GM23338 (cell line): ENCODE data around the gene ORAI2. TPM values are rescaled to one million over a fixed set of nuclear protein-coding genes. Genes with fewer than 3 reads are reported as not detected.

Source experiments
- ATAC-seq: fragments of 200-7000 bp; cut with Tn5 transposase; 3 replicates; pipeline ENCODE4 v1.9.1; 2020
- DNase-seq: peaks from one replicate; pipeline ENCODE4 v3.0.0-alpha.2; 2015; ENCODE audit warnings: low spot score
- H2AFZ ChIP-seq: fragments of 200-600 bp; sonication (generic); 2 replicates; pipeline ENCODE4 v1.8.0; 2016; ENCODE audit warnings: antibody characterized with exemption, mild to moderate bottlenecking, moderate library complexity
- H3F3A ChIP-seq: fragments of 200-600 bp; sonication (generic); replicated peaks from 2 replicates; pipeline ENCODE4 v1.8.0; 2017; ENCODE audit warnings: antibody characterized with exemption, mixed run types, low read depth
- H3K27ac ChIP-seq: fragments of 200-600 bp; sonication (generic); 2 replicates; pipeline ENCODE4 v1.6.1; 2016; ENCODE audit warnings: low read depth
- H3K27me3 ChIP-seq: fragments of 200-600 bp; sonication (generic); 2 replicates; pipeline ENCODE4 v1.8.0; 2016; ENCODE audit warnings: mild to moderate bottlenecking, mixed run types, moderate library complexity; ENCODE audit not compliant: insufficient read depth
- H3K36me3 ChIP-seq: fragments of 200-600 bp; sonication (generic); 2 replicates; pipeline ENCODE4 v1.8.0; 2016; ENCODE audit warnings: mild to moderate bottlenecking; ENCODE audit not compliant: insufficient read depth
- H3K4me1 ChIP-seq: fragments of 200-600 bp; sonication (generic); 2 replicates; pipeline ENCODE4 v1.8.0; 2016; ENCODE audit warnings: mild to moderate bottlenecking, moderate library complexity; ENCODE audit not compliant: insufficient read depth
- H3K4me2 ChIP-seq: fragments of 200-600 bp; sonication (generic); 2 replicates; pipeline ENCODE4 v1.7.1; 2017; ENCODE audit warnings: mixed run types
- H3K4me3 ChIP-seq: fragments of 200-600 bp; sonication (generic); 2 replicates; pipeline ENCODE4 v1.6.1; 2016; ENCODE audit warnings: mixed run types
- H3K79me2 ChIP-seq: fragments of 200-600 bp; sonication (generic); replicated peaks from 2 replicates; pipeline ENCODE4 v1.8.0; 2017; ENCODE audit warnings: mild to moderate bottlenecking; ENCODE audit not compliant: insufficient read depth
- H3K9me2 ChIP-seq: fragments of 200-600 bp; sonication (generic); 2 replicates; pipeline ENCODE4 v1.8.0; 2017; ENCODE audit not compliant: insufficient read depth
- H4K20me1 ChIP-seq: fragments of 200-600 bp; sonication (generic); replicated peaks from 2 replicates; pipeline ENCODE4 v1.8.0; 2017; ENCODE audit warnings: mild to moderate bottlenecking; ENCODE audit not compliant: insufficient read depth
- H3K27ac Mint-ChIP-seq: 2 replicates; pipeline ENCODE4 v1.8.0; 2020; ENCODE audit warnings: inconsistent platforms, mild to moderate bottlenecking, moderate library complexity, mixed read lengths
- H3K27me3 Mint-ChIP-seq: 3 replicates; pipeline ENCODE4 v1.8.0; 2022; ENCODE audit warnings: low read depth, mild to moderate bottlenecking, moderate library complexity, mixed read lengths, inconsistent platforms; ENCODE audit not compliant: insufficient read depth, poor library complexity
- H3K36me3 Mint-ChIP-seq: 3 replicates; pipeline ENCODE4 v1.8.0; 2021; ENCODE audit warnings: low read depth, mild to moderate bottlenecking, inconsistent platforms, moderate library complexity, mixed read lengths
- H3K4me1 Mint-ChIP-seq: 3 replicates; pipeline ENCODE4 v1.8.0; 2020; ENCODE audit warnings: mild to moderate bottlenecking, inconsistent platforms, mixed read lengths
- H3K4me3 Mint-ChIP-seq: 3 replicates; pipeline ENCODE4 v1.8.0; 2021; ENCODE audit warnings: moderate library complexity, mild to moderate bottlenecking, inconsistent platforms, mixed read lengths
- H3K9me3 Mint-ChIP-seq: 3 replicates; pipeline ENCODE4 v1.8.0; 2020; ENCODE audit warnings: moderate library complexity, mild to moderate bottlenecking, inconsistent platforms, mixed read lengths
- CREB1 ChIP-seq: fragments of 250-450 bp; sonication (Bioruptor Pico); IDR thresholded peaks from 2 replicates; pipeline ENCODE4 v1.5.0; 2020; ENCODE audit warnings: low read depth, mild to moderate bottlenecking, moderate library complexity
- EZH2 ChIP-seq: fragments of 200-600 bp; sonication (generic); IDR thresholded peaks from one replicate; pipeline ENCODE4 v1.8.0; 2017; ENCODE audit warnings: antibody characterized with exemption, mild to moderate bottlenecking, low read depth; ENCODE audit not compliant: unreplicated experiment
- EZH2phosphoT487 ChIP-seq: fragments of 200-600 bp; sonication (generic); IDR thresholded peaks from one replicate; pipeline ENCODE4 v1.8.1; 2018; ENCODE audit warnings: antibody characterized with exemption; ENCODE audit not compliant: unreplicated experiment
- JUNB ChIP-seq: IDR thresholded peaks from one replicate; pipeline ENCODE4 v1.6.1; 2016; ENCODE audit warnings: antibody characterized with exemption; ENCODE audit not compliant: unreplicated experiment
- NANOG ChIP-seq: IDR thresholded peaks from 2 replicates; pipeline ENCODE4 v1.6.1; 2016; ENCODE audit warnings: antibody characterized with exemption, borderline replicate concordance
- POLR2AphosphoS5 ChIP-seq: IDR thresholded peaks from 2 replicates; pipeline ENCODE4 v1.6.1; 2016; ENCODE audit warnings: antibody characterized with exemption, low read depth
- STAT1 ChIP-seq: IDR thresholded peaks from one replicate; pipeline ENCODE4 v1.6.1; 2016; ENCODE audit warnings: antibody characterized with exemption; ENCODE audit not compliant: unreplicated experiment
- ZNF114 ChIP-seq: fragments of 250-450 bp; sonication (Bioruptor Pico); IDR thresholded peaks from 2 replicates; pipeline ENCODE4 v1.5.0; 2020; ENCODE audit warnings: mild to moderate bottlenecking, moderate library complexity
- ZNF331 ChIP-seq: fragments of 250-450 bp; sonication (Bioruptor Pico); IDR thresholded peaks from 2 replicates; pipeline ENCODE4 v1.5.0; 2020; ENCODE audit warnings: low read depth, mild to moderate bottlenecking, moderate library complexity
- polyA plus RNA-seq: library from polyadenylated mRNA; unstranded; fragments of >200 nt; fragmentation: Nextera tagmentation; extraction: Ambion mirVana; gene quantifications from 2 replicates; pipeline ENCODE4 v1.2.1, GENCODE V29; 2016
- total RNA-seq: library from RNA; depleted of rRNA; stranded (reverse); fragments of >200 nt; shearing (Covaris generic); gene quantifications from 2 replicates; pipeline ENCODE4 v1.2.3, GENCODE V29; 2014
- TF ChIP-seq, protein P1 (sequence below): IDR thresholded peaks from one replicate; pipeline ENCODE4 v1.6.1; 2018; ENCODE audit warnings: antibody characterized with exemption; ENCODE audit not compliant: unreplicated experiment
- TF ChIP-seq, protein P2 (sequence below): fragments of 250-450 bp; sonication (Bioruptor Pico); IDR thresholded peaks from 2 replicates; pipeline ENCODE4 v1.5.0; 2020; ENCODE audit warnings: mild to moderate bottlenecking, moderate library complexity
- TF ChIP-seq, protein P3 (sequence below): IDR thresholded peaks from 2 replicates; pipeline ENCODE4 v1.6.1; 2016; ENCODE audit warnings: antibody characterized with exemption
- TF ChIP-seq, protein P4 (sequence below), 2 experiments: fragments of 200-600 bp in 1 of 2; sonication (generic) in 1 of 2; conservative IDR thresholded peaks; 2 replicates each; pipeline versions ENCODE4 v1.5.1 to v1.6.1; 2016 to 2017; ENCODE audit warnings: antibody characterized with exemption in 2 of 2, low read depth in 2 of 2, mild to moderate bottlenecking in 2 of 2, moderate library complexity in 1 of 2

The ORAI2 gene
- total and polyA plus RNA-seq, 2 experiments from 2014 or later: 6.6 to 33.8 TPM

DNA sequence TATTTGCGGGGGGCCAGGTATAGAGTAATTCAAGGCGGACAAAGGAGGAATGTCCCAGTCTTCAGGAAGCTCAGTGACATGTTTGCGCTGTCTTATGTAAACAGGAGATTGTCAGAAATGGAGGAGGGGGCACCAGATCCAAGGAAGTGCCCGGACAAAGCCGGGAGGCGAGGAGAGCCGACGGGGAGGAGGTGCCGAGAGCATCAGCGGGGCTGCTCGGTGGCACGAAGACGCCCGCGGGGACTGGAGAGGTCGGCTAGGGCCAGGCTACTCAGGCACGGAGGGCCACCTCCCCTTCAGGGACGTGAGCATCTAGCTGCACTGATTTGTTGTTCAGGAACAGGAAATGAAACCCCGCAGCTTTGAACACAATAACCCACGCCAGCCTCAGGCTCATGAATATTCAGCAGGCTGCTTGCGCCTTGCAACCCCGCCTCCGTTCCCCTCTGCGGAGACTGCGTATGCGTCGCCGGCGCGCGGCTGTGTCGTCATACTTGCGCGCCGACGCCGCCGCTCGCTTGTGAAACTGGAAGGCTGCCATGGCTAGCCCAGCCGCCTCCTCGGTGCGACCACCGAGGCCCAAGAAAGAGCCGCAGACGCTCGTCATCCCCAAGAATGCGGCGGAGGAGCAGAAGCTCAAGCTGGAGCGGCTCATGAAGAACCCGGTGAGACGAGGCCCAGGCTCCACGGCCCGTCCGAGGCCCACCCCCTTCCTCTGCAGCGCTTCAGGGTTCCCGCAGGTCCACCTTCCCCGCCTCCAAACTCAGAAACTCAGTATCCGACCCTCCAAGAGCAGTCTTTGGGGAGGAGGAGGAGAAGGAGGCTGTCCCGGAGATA, 37.3 kb upstream of the ORAI2 start, which contains the start of gene PRKRIP1:
TSS of gene PRKRIP1 (plus strand) at position 491 of the 837 bp plus-strand sequence. CDS start at position 540, 49 bp downstream.
- Histone ChIP-seq H3K4me2 (peak within 1 kb of the TSS; percentile 98), H3K79me2 (peaks cover 23% of the 10 kb centered on the region), H3K27ac (peak within 1 kb of the TSS; percentile 99), H4K20me1 (no peaks in the 10 kb centered on the region; the same call in none of the 2 replicates), H3K36me3 (peaks cover 9% of the 10 kb centered on the region; the same call in 1 of the 2 replicates), H3F3A (peaks cover 23% of the 10 kb centered on the region), H3K9me2 (no peaks in the 10 kb centered on the region), H2AFZ (peak within 1 kb of the TSS; percentile 64; the same call in 1 of the 2 replicates), H3K4me3 (peak within 1 kb of the TSS; percentile 98), H3K4me1 (no peaks in the 10 kb centered on the region; the same call in none of the 2 replicates), H3K27me3 (no peaks in the 10 kb centered on the region)
- Mint-ChIP-seq H3K4me1 (peaks cover 12% of the 10 kb centered on the region), H3K9me3 (no peaks in the 10 kb centered on the region), H3K27ac (peak within 1 kb of the TSS; percentile 99), H3K27me3 (peaks cover 21% of the 10 kb centered on the region), H3K36me3 (peaks cover 48% of the 10 kb centered on the region), H3K4me3 (peak within 1 kb of the TSS; percentile 88)
- peak; percentile 99 for DNase-seq
- TF ChIP-seq EZH2phosphoT487: no peak
- TF ChIP-seq STAT1: no peak
- no peak for TF ChIP-seq JUNB
- no peak for TF ChIP-seq NANOG
- TF ChIP-seq ZNF114: no peak
- TF ChIP-seq, protein P1, sequence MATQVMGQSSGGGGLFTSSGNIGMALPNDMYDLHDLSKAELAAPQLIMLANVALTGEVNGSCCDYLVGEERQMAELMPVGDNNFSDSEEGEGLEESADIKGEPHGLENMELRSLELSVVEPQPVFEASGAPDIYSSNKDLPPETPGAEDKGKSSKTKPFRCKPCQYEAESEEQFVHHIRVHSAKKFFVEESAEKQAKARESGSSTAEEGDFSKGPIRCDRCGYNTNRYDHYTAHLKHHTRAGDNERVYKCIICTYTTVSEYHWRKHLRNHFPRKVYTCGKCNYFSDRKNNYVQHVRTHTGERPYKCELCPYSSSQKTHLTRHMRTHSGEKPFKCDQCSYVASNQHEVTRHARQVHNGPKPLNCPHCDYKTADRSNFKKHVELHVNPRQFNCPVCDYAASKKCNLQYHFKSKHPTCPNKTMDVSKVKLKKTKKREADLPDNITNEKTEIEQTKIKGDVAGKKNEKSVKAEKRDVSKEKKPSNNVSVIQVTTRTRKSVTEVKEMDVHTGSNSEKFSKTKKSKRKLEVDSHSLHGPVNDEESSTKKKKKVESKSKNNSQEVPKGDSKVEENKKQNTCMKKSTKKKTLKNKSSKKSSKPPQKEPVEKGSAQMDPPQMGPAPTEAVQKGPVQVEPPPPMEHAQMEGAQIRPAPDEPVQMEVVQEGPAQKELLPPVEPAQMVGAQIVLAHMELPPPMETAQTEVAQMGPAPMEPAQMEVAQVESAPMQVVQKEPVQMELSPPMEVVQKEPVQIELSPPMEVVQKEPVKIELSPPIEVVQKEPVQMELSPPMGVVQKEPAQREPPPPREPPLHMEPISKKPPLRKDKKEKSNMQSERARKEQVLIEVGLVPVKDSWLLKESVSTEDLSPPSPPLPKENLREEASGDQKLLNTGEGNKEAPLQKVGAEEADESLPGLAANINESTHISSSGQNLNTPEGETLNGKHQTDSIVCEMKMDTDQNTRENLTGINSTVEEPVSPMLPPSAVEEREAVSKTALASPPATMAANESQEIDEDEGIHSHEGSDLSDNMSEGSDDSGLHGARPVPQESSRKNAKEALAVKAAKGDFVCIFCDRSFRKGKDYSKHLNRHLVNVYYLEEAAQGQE: no peak
- no peak for TF ChIP-seq EZH2
- TF ChIP-seq, protein P2, sequence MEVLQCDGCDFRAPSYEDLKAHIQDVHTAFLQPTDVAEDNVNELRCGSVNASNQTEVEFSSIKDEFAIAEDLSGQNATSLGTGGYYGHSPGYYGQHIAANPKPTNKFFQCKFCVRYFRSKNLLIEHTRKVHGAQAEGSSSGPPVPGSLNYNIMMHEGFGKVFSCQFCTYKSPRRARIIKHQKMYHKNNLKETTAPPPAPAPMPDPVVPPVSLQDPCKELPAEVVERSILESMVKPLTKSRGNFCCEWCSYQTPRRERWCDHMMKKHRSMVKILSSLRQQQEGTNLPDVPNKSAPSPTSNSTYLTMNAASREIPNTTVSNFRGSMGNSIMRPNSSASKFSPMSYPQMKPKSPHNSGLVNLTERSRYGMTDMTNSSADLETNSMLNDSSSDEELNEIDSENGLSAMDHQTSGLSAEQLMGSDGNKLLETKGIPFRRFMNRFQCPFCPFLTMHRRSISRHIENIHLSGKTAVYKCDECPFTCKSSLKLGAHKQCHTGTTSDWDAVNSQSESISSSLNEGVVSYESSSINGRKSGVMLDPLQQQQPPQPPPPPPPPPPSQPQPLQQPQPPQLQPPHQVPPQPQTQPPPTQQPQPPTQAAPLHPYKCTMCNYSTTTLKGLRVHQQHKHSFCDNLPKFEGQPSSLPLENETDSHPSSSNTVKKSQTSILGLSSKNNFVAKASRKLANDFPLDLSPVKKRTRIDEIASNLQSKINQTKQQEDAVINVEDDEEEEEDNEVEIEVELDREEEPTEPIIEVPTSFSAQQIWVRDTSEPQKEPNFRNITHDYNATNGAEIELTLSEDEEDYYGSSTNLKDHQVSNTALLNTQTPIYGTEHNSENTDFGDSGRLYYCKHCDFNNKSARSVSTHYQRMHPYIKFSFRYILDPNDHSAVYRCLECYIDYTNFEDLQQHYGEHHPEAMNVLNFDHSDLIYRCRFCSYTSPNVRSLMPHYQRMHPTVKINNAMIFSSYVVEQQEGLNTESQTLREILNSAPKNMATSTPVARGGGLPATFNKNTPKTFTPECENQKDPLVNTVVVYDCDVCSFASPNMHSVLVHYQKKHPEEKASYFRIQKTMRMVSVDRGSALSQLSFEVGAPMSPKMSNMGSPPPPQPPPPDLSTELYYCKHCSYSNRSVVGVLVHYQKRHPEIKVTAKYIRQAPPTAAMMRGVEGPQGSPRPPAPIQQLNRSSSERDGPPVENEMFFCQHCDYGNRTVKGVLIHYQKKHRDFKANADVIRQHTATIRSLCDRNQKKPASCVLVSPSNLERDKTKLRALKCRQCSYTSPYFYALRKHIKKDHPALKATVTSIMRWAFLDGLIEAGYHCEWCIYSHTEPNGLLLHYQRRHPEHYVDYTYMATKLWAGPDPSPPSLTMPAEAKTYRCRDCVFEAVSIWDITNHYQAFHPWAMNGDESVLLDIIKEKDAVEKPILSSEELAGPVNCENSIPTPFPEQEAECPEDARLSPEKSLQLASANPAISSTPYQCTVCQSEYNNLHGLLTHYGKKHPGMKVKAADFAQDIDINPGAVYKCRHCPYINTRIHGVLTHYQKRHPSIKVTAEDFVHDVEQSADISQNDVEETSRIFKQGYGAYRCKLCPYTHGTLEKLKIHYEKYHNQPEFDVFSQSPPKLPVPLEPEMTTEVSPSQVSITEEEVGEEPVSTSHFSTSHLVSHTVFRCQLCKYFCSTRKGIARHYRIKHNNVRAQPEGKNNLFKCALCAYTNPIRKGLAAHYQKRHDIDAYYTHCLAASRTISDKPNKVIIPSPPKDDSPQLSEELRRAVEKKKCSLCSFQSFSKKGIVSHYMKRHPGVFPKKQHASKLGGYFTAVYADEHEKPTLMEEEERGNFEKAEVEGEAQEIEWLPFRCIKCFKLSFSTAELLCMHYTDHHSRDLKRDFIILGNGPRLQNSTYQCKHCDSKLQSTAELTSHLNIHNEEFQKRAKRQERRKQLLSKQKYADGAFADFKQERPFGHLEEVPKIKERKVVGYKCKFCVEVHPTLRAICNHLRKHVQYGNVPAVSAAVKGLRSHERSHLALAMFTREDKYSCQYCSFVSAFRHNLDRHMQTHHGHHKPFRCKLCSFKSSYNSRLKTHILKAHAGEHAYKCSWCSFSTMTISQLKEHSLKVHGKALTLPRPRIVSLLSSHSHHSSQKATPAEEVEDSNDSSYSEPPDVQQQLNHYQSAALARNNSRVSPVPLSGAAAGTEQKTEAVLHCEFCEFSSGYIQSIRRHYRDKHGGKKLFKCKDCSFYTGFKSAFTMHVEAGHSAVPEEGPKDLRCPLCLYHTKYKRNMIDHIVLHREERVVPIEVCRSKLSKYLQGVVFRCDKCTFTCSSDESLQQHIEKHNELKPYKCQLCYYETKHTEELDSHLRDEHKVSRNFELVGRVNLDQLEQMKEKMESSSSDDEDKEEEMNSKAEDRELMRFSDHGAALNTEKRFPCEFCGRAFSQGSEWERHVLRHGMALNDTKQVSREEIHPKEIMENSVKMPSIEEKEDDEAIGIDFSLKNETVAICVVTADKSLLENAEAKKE (CRISPR knock-in tag): no peak
- peak; percentile 93; the same call in 1 of the 2 replicates for TF ChIP-seq POLR2AphosphoS5
- no peak for TF ChIP-seq ZNF331 (CRISPR knock-in tag)
- TF ChIP-seq, protein P3, sequence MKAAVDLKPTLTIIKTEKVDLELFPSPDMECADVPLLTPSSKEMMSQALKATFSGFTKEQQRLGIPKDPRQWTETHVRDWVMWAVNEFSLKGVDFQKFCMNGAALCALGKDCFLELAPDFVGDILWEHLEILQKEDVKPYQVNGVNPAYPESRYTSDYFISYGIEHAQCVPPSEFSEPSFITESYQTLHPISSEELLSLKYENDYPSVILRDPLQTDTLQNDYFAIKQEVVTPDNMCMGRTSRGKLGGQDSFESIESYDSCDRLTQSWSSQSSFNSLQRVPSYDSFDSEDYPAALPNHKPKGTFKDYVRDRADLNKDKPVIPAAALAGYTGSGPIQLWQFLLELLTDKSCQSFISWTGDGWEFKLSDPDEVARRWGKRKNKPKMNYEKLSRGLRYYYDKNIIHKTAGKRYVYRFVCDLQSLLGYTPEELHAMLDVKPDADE: peak; percentile 56; the same call in 1 of the 2 replicates
- TF ChIP-seq, protein P4, sequence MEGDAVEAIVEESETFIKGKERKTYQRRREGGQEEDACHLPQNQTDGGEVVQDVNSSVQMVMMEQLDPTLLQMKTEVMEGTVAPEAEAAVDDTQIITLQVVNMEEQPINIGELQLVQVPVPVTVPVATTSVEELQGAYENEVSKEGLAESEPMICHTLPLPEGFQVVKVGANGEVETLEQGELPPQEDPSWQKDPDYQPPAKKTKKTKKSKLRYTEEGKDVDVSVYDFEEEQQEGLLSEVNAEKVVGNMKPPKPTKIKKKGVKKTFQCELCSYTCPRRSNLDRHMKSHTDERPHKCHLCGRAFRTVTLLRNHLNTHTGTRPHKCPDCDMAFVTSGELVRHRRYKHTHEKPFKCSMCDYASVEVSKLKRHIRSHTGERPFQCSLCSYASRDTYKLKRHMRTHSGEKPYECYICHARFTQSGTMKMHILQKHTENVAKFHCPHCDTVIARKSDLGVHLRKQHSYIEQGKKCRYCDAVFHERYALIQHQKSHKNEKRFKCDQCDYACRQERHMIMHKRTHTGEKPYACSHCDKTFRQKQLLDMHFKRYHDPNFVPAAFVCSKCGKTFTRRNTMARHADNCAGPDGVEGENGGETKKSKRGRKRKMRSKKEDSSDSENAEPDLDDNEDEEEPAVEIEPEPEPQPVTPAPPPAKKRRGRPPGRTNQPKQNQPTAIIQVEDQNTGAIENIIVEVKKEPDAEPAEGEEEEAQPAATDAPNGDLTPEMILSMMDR (conservative IDR thresholded peaks at IDR 0.05; ENCODE audit: low read depth in 2 of 2): no peak
- TF ChIP-seq CREB1 (CRISPR knock-in tag): peak; percentile 91
- peak; percentile 96 for ATAC-seq
